Activated CD8-positive, alpha-beta memory T cell treated with anti-CD3 and anti-CD28 coated beads, Interleukin-2, amount 50 U/mL, for 1 hour (primary cell): Measurements from ENCODE around the gene TAMALIN.

ENCODE experiments used
- DNase-seq: peaks from one replicate; pipeline ENCODE4 v3.0.0-alpha.2; 2020; ENCODE audit errors: extremely low read depth

The TAMALIN gene

DNA sequence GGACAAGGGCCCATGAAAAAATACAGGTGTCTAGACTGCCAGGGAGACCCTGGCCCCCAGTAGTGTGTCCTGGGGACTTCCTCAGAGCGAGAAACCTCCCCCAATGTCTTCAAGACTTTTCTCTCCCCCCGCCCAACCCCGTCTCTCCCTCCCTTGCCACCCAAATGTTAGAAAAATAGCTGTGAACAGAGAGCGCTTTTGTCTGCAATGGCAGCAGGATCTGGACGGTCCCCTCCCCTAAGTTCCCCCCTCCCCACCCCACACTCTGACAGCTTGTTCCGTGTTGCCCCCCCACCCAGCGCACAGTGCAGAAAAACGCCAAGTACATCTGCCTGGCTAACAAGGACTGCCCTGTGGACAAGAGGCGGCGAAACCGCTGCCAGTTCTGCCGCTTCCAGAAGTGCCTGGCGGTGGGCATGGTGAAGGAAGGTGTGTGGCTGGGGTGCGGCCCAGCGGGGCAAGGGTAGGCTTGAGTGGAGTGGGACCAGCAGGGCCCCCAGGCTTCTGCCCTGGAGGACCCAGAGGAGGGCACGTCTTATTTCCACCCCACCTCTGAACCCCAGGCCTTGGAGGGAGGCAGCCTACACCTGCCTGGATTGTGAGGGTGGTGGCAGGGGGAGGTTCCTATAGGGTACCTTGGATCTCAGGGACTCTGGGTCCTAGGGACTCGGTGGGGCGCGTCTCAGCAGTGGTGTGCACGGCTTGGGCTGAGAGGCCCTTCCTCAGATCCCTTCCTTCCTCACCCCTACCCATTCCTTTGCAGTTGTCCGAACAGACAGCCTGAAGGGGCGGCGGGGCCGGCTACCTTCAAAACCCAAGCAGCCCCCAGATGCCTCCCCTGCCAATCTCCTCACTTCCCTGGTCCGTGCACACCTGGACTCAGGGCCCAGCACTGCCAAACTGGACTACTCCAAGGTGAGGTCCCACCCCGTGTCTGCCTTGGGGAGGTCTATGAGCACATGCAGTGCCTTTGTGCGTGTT, 49.3 kb downstream of the TAMALIN start:
- no peak for DNase-seq

DNA sequence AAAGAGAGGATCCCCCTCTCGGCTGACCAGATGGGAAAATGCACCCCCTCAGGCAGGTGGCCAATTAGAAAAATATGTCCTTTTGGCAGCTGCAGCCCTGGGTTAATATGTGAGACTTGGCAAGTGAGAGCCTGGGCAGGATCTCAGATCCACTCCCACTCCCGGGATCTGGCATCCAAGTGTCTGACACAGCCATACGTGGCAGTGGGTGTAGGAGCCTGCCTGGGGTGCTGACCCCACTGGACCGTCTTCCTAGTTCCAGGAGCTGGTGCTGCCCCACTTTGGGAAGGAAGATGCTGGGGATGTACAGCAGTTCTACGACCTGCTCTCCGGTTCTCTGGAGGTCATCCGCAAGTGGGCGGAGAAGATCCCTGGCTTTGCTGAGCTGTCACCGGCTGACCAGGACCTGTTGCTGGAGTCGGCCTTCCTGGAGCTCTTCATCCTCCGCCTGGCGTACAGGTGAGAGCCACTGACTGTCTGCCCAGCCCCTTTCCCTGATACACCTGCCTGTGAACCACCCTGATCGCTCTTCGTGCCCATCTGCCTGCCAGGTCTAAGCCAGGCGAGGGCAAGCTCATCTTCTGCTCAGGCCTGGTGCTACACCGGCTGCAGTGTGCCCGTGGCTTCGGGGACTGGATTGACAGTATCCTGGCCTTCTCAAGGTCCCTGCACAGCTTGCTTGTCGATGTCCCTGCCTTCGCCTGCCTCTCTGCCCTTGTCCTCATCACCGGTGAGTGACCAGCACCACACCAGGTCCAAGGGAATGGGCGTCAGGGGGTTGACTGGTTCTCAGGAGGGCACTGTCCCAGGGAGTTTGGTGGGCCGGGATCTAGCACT, 50.3 kb downstream of the TAMALIN start:
- DNase-seq: no peak

DNA sequence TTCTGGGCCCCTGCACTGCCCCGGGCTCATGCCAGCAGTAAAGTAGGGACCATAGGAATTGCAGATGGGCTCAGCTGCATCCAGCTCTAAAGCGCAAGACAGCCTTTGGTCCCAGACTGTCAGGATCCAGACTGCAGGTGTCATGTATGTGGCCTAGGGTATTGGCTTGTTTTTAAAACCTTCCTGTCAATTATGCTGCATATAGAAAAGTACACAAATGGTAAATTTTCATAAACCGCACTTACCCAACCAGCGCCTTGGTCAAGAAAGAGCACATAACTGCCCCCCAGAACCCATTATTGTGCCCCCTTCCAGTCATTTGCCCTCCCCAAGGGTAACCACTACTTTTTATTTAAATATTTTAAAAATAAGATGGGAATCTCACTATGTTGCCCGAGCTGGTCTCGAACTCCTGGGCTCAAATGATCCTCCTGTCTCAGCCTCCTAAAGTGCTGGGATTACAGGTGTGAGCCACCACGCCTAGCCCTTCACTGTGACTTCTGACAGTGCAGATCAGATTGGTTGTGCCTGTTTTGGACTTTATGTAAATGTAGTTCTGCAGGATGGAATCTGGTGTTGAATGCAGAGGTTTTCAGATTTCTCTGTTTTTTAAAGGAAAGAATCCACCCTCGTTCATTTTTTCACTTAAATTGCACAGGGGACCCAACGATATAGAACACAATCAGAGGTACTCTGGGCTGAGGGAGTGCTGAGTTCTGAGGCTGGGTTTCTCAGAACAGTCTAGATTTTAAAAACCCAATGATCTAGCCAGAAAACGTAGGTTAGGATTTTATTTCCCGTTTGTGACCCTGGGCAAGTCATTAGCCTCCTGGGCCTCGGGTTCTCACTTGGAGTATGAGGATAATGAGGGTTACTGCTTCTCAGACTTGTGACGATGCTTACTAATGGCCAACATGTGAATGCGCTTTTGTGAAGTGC, 51.2 kb downstream of the TAMALIN start:
- no peak for DNase-seq

DNA sequence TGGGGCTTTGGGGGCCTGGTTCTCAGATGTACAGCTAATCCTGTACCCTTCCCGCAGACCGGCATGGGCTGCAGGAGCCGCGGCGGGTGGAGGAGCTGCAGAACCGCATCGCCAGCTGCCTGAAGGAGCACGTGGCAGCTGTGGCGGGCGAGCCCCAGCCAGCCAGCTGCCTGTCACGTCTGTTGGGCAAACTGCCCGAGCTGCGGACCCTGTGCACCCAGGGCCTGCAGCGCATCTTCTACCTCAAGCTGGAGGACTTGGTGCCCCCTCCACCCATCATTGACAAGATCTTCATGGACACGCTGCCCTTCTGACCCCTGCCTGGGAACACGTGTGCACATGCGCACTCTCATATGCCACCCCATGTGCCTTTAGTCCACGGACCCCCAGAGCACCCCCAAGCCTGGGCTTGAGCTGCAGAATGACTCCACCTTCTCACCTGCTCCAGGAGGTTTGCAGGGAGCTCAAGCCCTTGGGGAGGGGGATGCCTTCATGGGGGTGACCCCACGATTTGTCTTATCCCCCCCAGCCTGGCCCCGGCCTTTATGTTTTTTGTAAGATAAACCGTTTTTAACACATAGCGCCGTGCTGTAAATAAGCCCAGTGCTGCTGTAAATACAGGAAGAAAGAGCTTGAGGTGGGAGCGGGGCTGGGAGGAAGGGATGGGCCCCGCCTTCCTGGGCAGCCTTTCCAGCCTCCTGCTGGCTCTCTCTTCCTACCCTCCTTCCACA, 52.0 kb downstream of the TAMALIN start:
- DNase-seq: no peak

DNA sequence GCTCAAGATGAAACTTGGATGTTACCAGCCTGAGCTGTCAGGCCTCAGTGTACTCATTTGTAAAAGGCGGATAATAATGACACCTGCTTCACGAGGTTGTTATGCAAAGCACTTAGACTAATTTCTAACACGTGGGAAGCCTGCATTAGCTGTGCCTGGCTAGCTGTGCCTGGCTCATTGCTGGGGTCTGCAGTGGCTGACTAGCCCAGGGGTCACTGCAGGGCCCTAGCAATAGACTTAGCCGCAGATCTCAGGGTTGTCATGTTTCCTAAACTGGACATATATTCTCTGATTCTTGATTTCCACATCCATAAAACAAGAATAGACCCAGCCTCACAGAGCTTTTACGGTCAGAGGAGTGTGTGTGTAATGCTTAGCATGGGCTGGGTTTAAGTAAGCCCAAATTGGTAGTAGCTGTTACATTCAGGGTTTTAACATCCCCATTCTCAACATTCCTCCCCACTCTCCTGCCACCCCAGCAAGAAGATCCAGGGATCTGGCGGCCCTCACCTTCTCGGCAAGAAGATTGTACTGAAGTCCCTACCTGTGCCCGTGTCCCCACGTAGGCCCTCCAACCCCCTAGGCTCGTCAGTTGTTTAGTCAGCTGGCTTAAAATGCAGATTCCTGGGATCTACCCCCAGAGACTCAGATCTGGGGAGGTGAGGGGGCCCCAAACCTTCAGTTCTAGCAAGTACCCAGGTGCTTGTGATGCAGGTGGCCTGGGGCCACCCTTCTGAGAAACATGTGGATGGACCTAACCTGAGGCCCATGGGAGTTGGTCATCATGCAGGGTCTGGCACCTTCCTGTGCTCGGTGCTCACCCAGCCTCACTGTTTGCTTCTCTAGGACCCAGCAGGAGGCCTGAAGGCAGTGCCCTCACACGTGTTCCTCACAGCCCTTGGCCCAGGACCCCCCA, 53.1 kb downstream of the TAMALIN start:
- no peak for DNase-seq

DNA sequence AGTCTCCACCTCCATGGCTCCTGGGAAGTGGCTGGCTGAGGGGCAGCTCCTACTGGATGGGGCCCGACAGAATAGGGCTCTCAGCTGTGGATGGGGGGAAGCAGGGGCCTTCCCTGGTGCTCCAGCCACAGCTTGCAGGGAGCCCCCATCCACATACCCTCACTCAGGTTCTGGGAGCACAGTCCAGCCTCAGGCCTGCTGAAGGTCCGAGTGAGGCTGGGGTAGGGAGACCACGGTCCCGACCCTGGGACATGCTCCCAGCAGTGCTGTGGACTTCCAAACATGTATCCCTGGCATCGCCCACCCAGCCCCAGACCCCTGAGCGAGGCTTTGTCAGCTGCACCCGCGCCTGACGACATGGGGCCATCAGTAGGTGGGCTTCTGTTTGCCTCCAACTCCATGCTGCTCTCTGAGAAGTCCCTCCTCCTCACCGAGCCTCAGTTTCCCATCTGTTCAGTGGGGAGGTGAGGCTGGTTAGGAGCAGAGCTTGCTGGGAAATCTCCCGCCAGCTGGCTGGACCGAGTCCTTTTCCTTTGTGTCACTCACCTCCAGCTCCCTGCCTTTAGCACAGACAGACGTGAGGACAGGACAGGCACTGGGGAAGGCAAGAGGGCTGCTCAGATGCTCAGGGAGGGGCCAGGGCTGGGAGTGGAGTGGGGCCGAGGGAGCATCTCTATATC, 53.9 kb downstream of the TAMALIN start:
- DNase-seq: no peak

DNA sequence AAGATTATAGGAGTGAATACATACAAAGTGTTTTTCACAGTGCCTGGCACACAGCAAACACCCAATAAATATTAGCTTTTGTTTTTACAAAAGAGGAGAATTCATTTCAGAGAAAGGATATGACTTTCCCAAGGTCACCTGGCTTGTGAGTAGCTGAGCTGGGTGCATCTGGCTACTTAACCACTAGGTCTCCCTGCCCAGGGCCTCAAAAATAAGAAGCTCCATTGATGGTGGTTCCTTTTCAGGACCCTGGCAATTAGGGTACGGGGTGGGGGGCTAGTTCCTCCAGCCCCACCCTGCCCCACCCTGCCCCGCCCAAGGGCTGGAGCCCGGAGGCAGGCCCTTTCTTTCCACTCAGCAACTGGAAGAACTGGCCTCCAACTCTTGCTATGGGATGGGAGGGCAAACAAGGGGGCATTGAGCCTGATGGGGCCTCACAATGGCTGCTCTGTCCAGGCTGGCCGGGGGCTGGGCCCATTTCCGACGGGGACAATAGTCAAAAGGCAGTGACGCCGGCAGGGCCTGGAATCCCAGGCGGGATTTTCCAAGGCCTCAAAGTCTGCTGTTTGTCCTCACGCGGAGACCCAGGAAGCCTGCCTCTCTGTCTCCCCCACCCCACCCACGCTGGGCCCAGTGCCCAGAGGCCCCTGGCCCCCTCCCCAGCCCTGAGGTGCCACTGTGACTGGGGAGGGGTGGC, 54.9 kb downstream of the TAMALIN start:
- no peak for DNase-seq

DNA sequence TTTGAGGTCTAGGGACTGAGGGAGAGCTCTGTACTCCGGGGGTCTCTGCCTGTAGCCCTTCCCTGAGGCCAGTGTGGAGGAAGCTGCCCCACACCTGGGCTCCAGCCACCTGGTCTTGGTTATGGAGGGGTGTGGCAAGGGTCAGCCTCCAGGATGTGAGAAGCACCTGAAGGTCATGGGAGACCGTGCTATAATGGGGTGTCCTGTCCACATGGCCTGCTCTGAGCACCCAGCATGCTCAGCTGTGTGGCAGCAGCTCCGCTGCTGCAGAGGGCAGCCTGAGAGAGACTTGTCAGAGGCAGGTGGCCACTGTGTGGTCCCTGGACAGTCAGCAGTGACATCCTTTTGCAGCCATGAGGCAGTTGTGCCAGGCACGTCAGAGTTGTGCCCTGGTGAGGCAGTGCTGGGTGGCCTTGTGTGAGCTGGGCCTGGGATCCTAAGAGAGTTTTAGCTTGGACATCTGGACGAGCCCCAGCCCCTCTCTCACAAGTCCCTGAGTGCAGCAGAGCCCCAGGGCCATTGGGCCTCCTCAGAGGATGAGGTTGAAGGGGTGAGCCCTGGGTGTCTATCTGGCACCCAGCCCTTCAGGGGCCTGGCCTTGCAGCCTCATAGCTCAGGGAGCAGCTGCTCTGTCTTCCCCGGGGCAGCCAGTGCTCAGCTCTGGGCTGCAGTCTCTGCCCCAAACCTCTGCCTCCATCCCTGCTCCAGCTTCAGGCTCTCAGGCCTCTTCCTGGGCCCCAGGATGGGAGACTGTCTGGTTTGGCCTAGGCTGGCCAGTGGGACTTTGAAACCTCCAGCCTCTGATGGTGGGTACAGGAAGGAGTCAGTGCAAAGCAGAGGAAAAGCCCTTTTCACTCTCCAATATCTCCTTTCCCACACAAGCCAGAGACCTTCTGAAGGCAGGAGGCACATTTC, 55.7 kb downstream of the TAMALIN start:
- no peak for DNase-seq

DNA sequence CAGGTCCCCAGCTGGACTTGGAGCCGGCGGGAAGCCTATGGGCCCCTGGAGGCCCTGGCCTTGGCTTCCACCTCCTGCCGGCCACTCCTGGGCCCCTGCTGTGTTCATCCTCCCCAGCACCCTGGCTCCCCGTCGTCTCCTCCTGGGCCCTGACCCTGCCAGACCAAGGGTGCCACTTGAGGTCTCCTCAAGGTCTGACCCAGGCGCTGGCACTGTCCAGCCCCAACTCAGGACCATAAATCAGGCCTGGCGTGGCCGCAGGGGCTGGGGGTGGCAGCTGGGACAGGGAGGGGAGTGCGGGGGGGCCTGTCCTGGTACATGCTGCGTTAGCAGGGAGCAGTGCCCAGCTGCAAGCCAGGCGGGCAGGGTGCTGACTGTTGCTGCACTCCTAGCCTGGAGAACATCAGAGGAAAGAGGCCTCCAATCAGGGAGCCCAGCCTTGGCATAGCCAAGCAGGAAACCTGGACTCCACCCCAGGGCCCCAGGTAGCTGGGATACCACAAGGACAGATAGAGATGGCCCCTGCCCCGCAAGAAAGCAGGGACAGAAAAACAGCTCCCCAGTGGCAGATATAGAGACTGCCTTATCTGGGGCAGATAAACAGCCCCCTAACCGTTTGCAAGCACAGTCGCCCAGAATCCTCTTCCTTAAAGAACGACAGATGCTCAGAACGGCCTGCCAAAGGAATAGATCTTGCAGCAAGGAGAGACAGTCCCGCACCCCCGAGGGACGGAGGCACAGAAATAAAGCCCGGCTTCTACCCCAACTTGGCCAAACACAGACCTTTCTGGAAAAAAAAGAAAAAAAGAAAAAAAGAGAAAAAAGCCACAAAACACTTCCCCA, 56.6 kb downstream of the TAMALIN start:
- DNase-seq: no peak

DNA sequence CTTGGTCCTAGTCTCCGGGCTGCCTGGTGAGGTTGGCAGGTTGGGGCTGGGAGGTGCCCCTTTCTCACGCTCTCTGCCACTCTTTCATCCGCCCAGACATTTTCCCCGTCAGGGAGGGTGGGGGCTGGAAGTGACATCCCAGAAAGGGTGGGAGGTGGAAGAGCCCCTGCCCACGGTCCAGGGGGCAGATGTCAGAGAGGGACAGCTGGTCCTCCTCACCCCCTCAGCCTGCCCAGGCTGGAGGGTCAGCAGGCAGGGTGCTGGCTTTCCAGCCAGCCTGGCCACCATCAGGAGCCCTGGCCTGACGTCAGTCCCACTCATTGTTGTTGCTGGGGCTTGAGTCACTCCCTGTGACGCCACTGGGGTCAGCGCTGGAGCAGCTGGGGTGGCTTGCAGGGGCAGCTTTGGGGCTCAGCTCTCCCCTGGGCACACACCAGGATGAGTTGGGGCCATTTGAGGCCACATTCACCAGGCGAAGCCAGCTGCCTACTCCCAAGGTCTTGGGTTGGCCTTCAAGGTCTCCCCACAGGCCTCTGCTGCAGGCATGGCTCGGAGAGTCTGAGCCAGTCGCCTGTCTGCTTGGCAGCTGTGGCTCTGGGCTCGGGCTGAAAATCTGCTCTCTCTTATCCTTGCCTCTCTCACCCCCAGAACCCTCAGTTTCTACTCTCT, 57.4 kb downstream of the TAMALIN start:
- no peak for DNase-seq
